NCI-H460 (cell line): ENCODE measurements around the gene FBN2. TPM values are rescaled to one million over a fixed set of nuclear protein-coding genes. Genes with fewer than 3 reads are reported as not detected.

Experiments
- DNase-seq: peaks from one replicate; pipeline ENCODE4 v3.0.0-alpha.2; 2016; ENCODE audit warnings: low read depth; ENCODE audit errors: extremely low read depth
- small RNA-seq, 2 experiments: library from RNA; depleted of rRNA; stranded (forward); fragments of <200 nt; gene quantifications; one replicate each; pipeline ENCODE3, GENCODE V24; 2014
- total RNA-seq: library from RNA; depleted of rRNA; stranded (reverse); fragments of >200 nt; shearing (Covaris generic); gene quantifications from 2 replicates; pipeline ENCODE4 v1.2.3, GENCODE V29; 2014

FBN2 gene
- total RNA-seq, 1 experiment from 2014 or later = 29.8 TPM

- no peak for DNase-seq
These were observed 313.7 kb downstream of the FBN2 start for GRCh38 chr5:128224336-128224735.

- DNase-seq = no peak
These were observed 317.2 kb downstream of the FBN2 start for GRCh38 chr5:128220841-128221240.

GRCh38 chr5:128216860-128217531 lies 321.0 kb downstream of the FBN2 start:
- no peak for DNase-seq

- no peak for DNase-seq
These were observed 321.8 kb downstream of the FBN2 start for GRCh38 chr5:128216285-128216684.

GRCh38 chr5:128213833-128214232 lies 324.2 kb downstream of the FBN2 start:
- DNase-seq = no peak

- peak; percentile 52 for DNase-seq
These were observed 324.7 kb downstream of the FBN2 start for GRCh38 chr5:128213340-128213739.

- no peak for DNase-seq
These were observed 325.7 kb downstream of the FBN2 start for GRCh38 chr5:128212191-128212806.

- DNase-seq = no peak
These were observed 329.6 kb downstream of the FBN2 start for GRCh38 chr5:128208436-128208835.

Small RNA genes within 50 kb of the gene (small RNA-seq; reads per million reads assigned to genes)
- gene RF00019 = 0 reads per million in 2 experiments
